Measurements from ENCODE around the gene PRKCA.

PRKCA gene

DNA sequence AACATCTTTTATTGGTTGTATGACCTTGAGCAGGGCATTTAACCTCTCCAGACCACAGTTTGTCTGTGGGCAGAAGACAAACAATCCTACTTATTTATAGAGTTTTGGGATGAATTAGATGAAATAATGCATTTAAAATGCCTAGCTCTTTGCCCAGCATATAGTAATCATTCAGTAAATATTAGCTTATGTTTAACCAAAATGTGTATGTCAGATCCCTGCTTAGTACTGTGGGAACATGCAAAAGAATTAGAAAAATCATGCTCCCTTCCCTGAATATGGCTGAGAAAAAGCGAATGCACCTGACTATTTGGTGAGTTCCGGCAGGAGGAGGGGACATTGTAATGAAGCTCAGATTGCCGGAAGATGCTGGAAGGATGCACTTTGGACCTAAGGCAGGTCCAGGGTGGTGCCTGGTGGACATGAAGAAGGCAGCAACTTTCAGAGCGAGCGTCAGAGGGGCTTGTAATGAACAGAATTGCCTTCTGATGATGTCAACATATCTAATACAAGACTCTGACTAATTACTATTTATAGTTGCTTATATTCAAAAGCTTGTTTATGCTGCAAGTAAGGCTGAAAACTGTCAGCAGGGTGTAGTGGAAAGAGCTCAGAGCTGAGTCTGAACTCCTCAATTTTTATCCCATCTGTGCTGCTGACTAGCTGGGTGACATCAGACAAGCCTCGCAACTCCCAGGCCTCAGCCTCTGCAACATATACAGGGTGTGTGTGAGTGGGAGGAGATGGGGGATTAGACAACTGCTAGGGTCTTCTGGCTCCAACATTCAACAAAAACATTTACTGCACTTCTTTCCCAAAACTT lies 221.2 kb downstream of the PRKCA start:
- TF ChIP-seq, protein P1, sequence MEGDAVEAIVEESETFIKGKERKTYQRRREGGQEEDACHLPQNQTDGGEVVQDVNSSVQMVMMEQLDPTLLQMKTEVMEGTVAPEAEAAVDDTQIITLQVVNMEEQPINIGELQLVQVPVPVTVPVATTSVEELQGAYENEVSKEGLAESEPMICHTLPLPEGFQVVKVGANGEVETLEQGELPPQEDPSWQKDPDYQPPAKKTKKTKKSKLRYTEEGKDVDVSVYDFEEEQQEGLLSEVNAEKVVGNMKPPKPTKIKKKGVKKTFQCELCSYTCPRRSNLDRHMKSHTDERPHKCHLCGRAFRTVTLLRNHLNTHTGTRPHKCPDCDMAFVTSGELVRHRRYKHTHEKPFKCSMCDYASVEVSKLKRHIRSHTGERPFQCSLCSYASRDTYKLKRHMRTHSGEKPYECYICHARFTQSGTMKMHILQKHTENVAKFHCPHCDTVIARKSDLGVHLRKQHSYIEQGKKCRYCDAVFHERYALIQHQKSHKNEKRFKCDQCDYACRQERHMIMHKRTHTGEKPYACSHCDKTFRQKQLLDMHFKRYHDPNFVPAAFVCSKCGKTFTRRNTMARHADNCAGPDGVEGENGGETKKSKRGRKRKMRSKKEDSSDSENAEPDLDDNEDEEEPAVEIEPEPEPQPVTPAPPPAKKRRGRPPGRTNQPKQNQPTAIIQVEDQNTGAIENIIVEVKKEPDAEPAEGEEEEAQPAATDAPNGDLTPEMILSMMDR (conservative IDR thresholded peaks at IDR 0.05; ENCODE audit: low read depth, low read length), result no peak
- H3K4me3 ChIP-seq (ENCODE audit: low read length), result no peak overlapping the region
- DNase-seq (ENCODE audit: low read depth), result no peak

DNA sequence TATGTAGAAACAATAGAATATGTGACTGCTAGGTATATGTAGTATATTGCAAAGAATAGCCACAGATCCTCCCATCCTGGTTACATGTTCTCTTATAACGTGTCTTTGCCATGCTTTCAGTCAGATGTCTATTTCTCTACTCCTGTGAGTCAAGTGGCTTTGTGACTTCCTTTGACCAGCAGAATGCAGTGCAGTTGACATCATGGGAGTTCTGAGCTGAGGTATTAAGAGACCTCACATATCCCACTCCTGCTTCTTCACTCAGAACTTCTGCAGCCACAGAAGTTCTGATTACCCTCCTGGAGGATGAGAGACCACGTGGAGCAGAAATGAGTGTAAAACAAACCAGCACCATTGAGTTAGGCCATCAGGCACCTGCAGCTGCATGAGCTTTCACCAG lies 222.5 kb downstream of the PRKCA start:
- no peak overlapping the region for H3K4me3 ChIP-seq (ENCODE audit: low read length)
- DNase-seq (ENCODE audit: low read depth), result no peak
- TF ChIP-seq, protein P1 (conservative IDR thresholded peaks at IDR 0.05; ENCODE audit: low read depth, low read length), result no peak

DNA sequence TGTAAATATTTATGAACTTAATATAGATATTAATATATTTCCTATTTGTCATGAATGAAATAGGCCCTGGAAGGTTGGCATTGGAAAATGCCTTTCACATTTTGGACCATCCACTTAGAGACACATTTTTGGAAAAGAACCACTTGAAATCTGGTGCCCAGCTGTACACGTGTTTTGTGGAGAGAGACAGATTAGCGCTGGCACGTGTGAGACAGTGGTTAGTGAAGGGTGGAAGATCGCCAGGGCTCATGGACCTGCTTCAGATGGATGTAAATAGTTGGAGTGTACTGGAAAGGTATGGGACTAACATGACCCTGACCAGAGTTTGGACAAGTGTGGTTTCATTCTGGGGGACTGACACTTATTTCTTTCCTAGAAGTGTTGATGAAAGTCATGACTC lies 222.9 kb downstream of the PRKCA start:
- TF ChIP-seq, protein P1 (conservative IDR thresholded peaks at IDR 0.05; ENCODE audit: low read depth, low read length), result no peak
- H3K4me3 ChIP-seq (ENCODE audit: low read length), result no peak overlapping the region
- DNase-seq (ENCODE audit: low read depth), result no peak

DNA sequence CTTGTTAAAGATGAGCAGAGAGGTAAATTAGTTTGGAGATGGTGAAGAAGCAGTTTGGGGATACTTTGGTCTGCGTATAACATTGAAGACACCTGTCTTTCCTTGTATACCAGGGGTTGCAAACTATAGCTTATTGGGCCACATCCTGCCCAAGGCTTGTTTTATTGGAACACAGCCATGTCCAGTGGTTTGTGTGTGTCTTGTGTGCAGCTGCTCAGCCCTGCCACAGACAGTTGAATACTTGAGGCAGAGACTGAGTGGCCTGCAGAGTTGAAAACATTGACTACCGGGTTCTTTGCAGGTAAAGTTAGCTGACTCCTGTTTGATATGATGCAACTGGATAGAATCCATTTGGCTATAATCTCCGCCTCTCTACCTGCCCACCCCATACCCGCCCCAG lies 224.4 kb downstream of the PRKCA start:
- DNase-seq (ENCODE audit: low read depth), result no peak
- no peak overlapping the region for H3K4me3 ChIP-seq (ENCODE audit: low read length)
- TF ChIP-seq, protein P1 (conservative IDR thresholded peaks at IDR 0.05; ENCODE audit: low read depth, low read length), result no peak

DNA sequence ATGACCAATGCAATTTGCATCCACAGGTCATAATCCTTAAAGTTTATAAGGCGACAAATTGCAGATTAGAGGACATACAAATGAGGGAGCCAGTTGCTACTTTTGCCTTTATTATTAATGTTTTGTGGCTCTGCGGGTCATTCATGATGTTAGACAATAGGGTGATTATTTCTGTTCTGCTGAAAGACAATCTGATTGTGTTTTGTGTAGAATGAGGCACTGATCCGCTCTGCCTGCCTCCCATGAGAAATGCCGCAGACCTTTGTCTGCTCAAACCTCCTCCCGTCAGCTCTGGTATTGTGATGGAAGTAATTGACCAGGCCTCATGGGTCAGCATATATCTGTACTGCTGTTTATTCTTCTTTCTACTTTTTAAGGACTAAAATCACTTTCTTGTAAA lies 224.9 kb downstream of the PRKCA start:
- no peak overlapping the region for H3K4me3 ChIP-seq (ENCODE audit: low read length)
- no peak for DNase-seq (ENCODE audit: low read depth)
- TF ChIP-seq, protein P1 (conservative IDR thresholded peaks at IDR 0.05; ENCODE audit: low read depth, low read length), result no peak

DNA sequence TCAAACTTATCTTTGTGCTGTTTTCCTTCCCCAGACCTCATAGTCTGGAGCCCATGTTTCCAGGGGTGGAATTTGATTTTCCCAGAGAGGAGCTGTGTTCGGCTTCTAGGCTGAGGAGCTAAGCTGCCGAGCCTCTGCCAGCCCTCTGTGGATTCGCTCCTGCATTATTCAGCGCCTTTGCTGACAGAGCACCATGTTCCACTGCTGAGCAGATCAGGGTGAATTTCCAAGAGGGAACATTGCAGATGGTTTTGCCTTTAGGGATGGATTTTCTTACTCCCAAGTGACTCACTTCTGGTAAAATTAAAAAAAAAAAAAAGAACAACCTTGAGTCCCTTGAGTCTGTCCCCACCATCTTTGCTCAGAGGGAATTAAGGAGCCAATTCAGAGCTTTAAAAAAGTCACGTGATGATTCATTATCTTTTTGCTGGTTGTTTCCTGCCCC lies 229.5 kb downstream of the PRKCA start:
- no peak for DNase-seq (ENCODE audit: low read depth)

More for the DNA sequence above, 229.5 kb downstream of the PRKCA start:
- TF ChIP-seq, protein P1 (conservative IDR thresholded peaks at IDR 0.05; ENCODE audit: low read depth, low read length), result no peak
- H3K4me3 ChIP-seq (ENCODE audit: low read length), result no peak overlapping the region

Measured in retinal pigment epithelial cell (primary cell).